GM12872 (cell line): Measurements from ENCODE around the gene LRRC51.

ENCODE experiments used
- CTCF ChIP-seq: IDR thresholded peaks from 3 replicates; pipeline ENCODE4 v1.5.1; 2011; ENCODE audit warnings: low read depth, mild to moderate bottlenecking, low read length, moderate library complexity; ENCODE audit not compliant: insufficient read depth

The LRRC51 gene

GRCh38 chr11:72144807-72145565, 64.3 kb downstream of the LRRC51 start:
- no peak for TF ChIP-seq CTCF
